OCI-LY1 (cell line): ENCODE measurements around the gene PDCD1LG2.

Experiments used
- H2AFZ ChIP-seq: fragments of 200-600 bp; sonication (generic), shearing (Covaris generic); 2 replicates; pipeline ENCODE4 v1.6.0; 2014; ENCODE audit warnings: antibody characterized with exemption, mild to moderate bottlenecking, low read length
- H3F3A ChIP-seq: fragments of 200-600 bp; sonication (generic), shearing (Covaris generic); 2 replicates; pipeline ENCODE4 v1.6.0; 2014; ENCODE audit warnings: mild to moderate bottlenecking, antibody characterized with exemption, low read length, moderate library complexity; ENCODE audit not compliant: insufficient read depth
- H3K27ac ChIP-seq: fragments of 200-600 bp; sonication (generic); 2 replicates; pipeline ENCODE4 v1.5.1; 2014; ENCODE audit warnings: low read length, mixed run types, mild to moderate bottlenecking, low read depth; ENCODE audit not compliant: poor library complexity, severe bottlenecking
- H3K27me3 ChIP-seq: fragments of 200-600 bp; sonication (generic); 2 replicates; pipeline ENCODE4 v1.6.0; 2014; ENCODE audit warnings: antibody characterized with exemption, mild to moderate bottlenecking, low read length, moderate library complexity; ENCODE audit not compliant: insufficient read depth
- H3K36me3 ChIP-seq: fragments of 200-600 bp; sonication (generic); 2 replicates; pipeline ENCODE4 v1.6.1; 2014; ENCODE audit warnings: mild to moderate bottlenecking, antibody characterized with exemption, low read length, moderate library complexity, mixed read lengths; ENCODE audit not compliant: insufficient read depth
- H3K4me1 ChIP-seq: fragments of 200-600 bp; sonication (generic); 2 replicates; pipeline ENCODE4 v1.5.1; 2014; ENCODE audit warnings: mild to moderate bottlenecking, low read length, moderate library complexity; ENCODE audit not compliant: insufficient read depth, severe bottlenecking
- H3K4me2 ChIP-seq: fragments of 200-600 bp; sonication (generic), shearing (Covaris generic); 2 replicates; pipeline ENCODE4 v1.6.1; 2014; ENCODE audit warnings: low read length
- H3K4me3 ChIP-seq: fragments of 200-600 bp; sonication (generic); 2 replicates; pipeline ENCODE4 v1.5.1; 2014; ENCODE audit warnings: low read length, low read depth, mild to moderate bottlenecking, mixed read lengths; ENCODE audit not compliant: poor library complexity, severe bottlenecking
- H3K79me2 ChIP-seq: fragments of 200-600 bp; shearing (Covaris generic); 2 replicates; pipeline ENCODE4 v1.6.1; 2016; ENCODE audit warnings: mixed run types, low read length, mixed read lengths; ENCODE audit not compliant: insufficient read depth
- H3K9ac ChIP-seq: fragments of 200-600 bp; sonication (generic), shearing (Covaris generic); 2 replicates; pipeline ENCODE4 v1.6.1; 2014; ENCODE audit warnings: mild to moderate bottlenecking, low read length, mixed read lengths
- H3K9me2 ChIP-seq: fragments of 200-600 bp; sonication (generic), shearing (Covaris generic); 2 replicates; pipeline ENCODE4 v1.6.1; 2014; ENCODE audit warnings: low read depth, mild to moderate bottlenecking, low read length, mixed read lengths
- H3K9me3 ChIP-seq: fragments of 200-600 bp; shearing (Covaris generic); 2 replicates; pipeline ENCODE4 v1.6.1; 2014; ENCODE audit warnings: low read length, mixed read lengths
- H4K20me1 ChIP-seq: fragments of 200-600 bp; sonication (generic), shearing (Covaris generic); 2 replicates; pipeline ENCODE4 v1.6.0; 2016; ENCODE audit warnings: mild to moderate bottlenecking, low read length; ENCODE audit not compliant: insufficient read depth
- EZH2 ChIP-seq: fragments of 200-600 bp; sonication (generic), shearing (Covaris generic); IDR thresholded peaks from 2 replicates; pipeline ENCODE4 v1.8.0; 2017; ENCODE audit warnings: borderline replicate concordance, mixed run types, mild to moderate bottlenecking, antibody characterized with exemption, low read length, moderate library complexity, mixed read lengths
- TF ChIP-seq, protein P1 (sequence below): fragments of 200-600 bp; sonication (generic), shearing (Covaris generic); IDR thresholded peaks from 2 replicates; pipeline ENCODE4 v1.5.1; 2017; ENCODE audit warnings: mild to moderate bottlenecking, antibody characterized with exemption, low read length, moderate library complexity, mixed read lengths

Gene PDCD1LG2

DNA sequence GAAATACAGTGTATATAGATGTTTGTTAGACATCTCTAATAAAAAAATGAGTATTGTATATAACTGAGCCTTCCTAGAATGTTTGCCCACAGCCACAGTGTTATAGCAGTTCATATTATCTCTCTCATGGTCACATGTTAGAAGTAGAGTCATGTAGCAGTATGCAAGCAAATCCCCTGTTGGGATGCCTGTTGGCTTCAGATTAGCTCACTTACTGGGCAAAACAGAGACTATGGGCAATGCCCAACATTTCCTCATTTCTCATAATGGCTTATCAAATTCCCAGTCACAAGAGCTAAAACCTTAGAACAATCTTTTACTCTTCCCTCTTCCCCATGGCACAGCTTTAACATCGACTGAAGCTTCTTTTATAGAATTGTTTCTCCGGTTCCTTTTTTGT lies 27.0 kb upstream of the PDCD1LG2 start:
- H4K20me1 ChIP-seq = no peaks in the 10 kb centered on the region
- H3K9me3 ChIP-seq = no peaks in the 10 kb centered on the region
- no peaks in the 10 kb centered on the region for H3K79me2 ChIP-seq
- no peak for TF ChIP-seq EZH2
- TF ChIP-seq, protein P1, sequence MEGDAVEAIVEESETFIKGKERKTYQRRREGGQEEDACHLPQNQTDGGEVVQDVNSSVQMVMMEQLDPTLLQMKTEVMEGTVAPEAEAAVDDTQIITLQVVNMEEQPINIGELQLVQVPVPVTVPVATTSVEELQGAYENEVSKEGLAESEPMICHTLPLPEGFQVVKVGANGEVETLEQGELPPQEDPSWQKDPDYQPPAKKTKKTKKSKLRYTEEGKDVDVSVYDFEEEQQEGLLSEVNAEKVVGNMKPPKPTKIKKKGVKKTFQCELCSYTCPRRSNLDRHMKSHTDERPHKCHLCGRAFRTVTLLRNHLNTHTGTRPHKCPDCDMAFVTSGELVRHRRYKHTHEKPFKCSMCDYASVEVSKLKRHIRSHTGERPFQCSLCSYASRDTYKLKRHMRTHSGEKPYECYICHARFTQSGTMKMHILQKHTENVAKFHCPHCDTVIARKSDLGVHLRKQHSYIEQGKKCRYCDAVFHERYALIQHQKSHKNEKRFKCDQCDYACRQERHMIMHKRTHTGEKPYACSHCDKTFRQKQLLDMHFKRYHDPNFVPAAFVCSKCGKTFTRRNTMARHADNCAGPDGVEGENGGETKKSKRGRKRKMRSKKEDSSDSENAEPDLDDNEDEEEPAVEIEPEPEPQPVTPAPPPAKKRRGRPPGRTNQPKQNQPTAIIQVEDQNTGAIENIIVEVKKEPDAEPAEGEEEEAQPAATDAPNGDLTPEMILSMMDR = no peak
- no peaks in the 10 kb centered on the region for H3K4me1 ChIP-seq
- H3K9me2 ChIP-seq = no peaks in the 10 kb centered on the region
- H3K9ac ChIP-seq = no peak overlapping the region
- H3K4me3 ChIP-seq = no peak overlapping the region
- H3K36me3 ChIP-seq = no peaks in the 10 kb centered on the region
- H3F3A ChIP-seq = no peaks in the 10 kb centered on the region
- H3K27ac ChIP-seq = no peak overlapping the region
- no peak overlapping the region for H2AFZ ChIP-seq
- H3K4me2 ChIP-seq = no peak overlapping the region
- no peaks in the 10 kb centered on the region for H3K27me3 ChIP-seq

DNA sequence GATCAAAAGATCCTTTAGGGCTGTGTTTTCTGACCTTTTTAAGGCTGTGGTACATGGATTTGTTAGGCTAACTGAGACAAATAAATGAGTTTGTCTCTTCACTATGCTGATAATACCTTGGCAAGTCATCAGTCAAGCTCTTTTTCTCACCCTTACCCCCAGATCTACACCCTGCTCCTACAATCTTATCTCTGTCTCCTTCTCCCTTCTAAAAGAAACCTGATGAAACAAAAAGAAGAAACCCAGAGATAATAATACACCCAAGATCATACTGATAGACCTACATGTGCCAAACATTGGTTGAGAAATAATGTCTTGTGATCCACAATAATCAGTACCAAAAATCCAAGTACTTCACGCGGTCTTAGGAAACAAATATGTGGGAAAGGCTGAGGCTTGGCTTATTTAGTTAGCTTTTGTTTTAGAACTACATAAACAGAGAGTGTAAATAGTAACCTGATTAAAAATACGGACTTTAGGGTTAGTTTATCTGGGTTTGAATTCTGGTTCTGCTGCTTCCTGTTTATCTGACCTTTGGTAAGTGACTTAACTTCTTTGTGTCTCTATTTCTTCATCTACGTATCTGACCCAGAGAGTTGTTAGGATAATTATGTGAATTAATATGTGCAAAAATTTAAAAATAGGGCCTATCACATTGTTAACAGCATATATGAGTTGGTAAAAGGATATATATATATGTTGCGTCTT lies 24.8 kb upstream of the PDCD1LG2 start:
- no peaks in the 10 kb centered on the region for H3K4me1 ChIP-seq
- H3F3A ChIP-seq = no peaks in the 10 kb centered on the region
- no peaks in the 10 kb centered on the region for H4K20me1 ChIP-seq
- no peaks in the 10 kb centered on the region for H3K36me3 ChIP-seq
- no peak overlapping the region for H3K27ac ChIP-seq
- H2AFZ ChIP-seq = no peak overlapping the region
- TF ChIP-seq, protein P1 = no peak
- TF ChIP-seq EZH2 = no peak
- H3K9me3 ChIP-seq = no peaks in the 10 kb centered on the region
- no peaks in the 10 kb centered on the region for H3K79me2 ChIP-seq
- no peaks in the 10 kb centered on the region for H3K27me3 ChIP-seq
- H3K9ac ChIP-seq = no peak overlapping the region
- no peak overlapping the region for H3K4me3 ChIP-seq
- H3K4me2 ChIP-seq = no peak overlapping the region
- H3K9me2 ChIP-seq = no peaks in the 10 kb centered on the region

DNA sequence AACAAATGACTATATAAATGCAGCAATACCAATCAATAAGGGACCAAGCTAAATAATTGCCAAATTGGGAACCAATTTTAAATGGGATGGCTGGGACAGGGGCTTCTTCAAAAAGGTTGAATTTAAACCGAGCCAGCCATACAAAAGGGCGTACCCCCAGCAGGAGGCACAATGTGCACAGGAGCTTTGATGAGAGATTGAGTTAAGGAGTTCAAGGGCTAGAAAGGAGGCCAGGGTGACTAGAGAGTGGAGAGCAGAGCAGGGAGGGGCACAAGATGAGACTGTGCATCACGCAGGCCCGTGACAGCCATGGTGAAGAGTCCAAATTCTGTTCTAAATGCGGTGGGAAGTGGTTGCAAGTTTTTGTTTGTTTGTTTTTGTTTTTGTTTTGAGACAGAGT lies 23.3 kb upstream of the PDCD1LG2 start:
- Histone ChIP-seq H3K9ac (no peak overlapping the region), H3K9me2 (no peaks in the 10 kb centered on the region), H4K20me1 (no peaks in the 10 kb centered on the region), H3K4me3 (no peak overlapping the region), H3F3A (no peaks in the 10 kb centered on the region), H3K4me1 (no peaks in the 10 kb centered on the region), H3K27ac (no peak overlapping the region), H3K79me2 (no peaks in the 10 kb centered on the region), H3K27me3 (no peaks in the 10 kb centered on the region), H3K4me2 (no peak overlapping the region), H3K9me3 (no peaks in the 10 kb centered on the region), H2AFZ (no peak overlapping the region), H3K36me3 (no peaks in the 10 kb centered on the region)
- TF ChIP-seq, protein P1 = no peak
- TF ChIP-seq EZH2 = no peak
